Activated CD8-positive, alpha-beta memory T cell treated with anti-CD3 and anti-CD28 coated beads for 1 hour (primary cell): ENCODE data around the gene IL17RB.

Experiments
- DNase-seq, 2 donors: peaks; one replicate each; pipeline ENCODE4 v3.0.0-alpha.2; 2020; ENCODE audit warnings: low read depth in 1 of 2; ENCODE audit errors: extremely low read depth in 1 of 2

The IL17RB gene

DNA sequence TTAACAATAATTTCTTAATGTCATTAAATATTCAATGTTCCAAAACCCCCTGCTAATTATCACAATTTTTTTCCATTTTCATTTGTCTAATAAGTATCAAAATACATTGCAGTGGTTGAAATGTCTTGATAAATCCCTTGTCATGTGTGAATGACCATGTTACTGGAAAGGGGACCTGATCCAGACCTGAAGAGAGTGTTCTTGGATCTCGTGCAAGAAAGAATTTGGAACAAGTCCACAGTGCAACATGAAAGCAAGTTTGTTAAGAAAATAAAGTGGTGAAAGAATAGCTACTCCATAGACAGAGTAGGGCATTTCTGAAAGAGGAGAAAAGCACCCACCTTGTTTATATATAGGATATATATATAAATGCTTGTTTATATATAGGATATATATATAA lies 55.7 kb downstream of the IL17RB start:
- no peak for DNase-seq

DNA sequence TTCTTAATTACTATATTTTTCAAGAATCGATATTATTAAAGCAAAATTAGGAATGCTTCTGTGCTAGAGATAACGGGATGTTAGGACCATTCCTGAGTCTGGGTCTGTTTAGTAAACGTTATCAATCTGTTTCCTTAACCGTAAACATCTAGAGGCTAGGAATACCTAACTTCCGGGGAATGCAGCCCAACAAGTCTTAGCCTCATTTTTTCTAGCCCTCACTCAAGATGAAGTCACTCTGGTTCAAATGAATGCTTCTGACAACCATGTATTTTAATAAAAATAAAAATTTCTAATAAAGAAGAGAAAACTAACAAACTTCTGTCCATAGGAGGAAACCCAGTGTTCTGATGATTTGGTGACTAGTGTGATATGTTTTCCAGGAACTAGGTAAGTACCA lies 56.3 kb downstream of the IL17RB start:
- no peak for DNase-seq

DNA sequence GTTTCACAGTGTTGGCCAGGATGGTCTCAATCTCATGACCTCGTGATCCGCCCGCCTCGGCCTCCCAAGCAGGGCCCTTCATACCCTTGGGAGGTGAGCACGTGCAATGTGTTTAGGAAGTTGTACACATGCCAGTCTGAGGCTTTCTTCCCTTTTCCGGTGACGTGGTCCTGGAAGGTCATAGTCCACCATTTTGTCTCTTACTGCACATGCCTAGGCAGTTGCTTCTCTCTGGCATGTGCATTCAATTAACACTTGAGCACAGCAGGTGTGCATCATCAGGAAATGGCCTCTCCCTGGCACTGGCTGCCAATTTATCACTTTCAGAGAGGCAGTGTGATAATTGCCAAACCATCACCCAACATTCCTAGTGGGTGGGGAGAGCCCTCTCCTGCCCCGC lies 67.0 kb downstream of the IL17RB start:
- DNase-seq: no peak
